ENCODE data around the gene ANKMY1.
"Not testable (repeated sequence)": the region's sequence is repeated elsewhere in the genome, so short reads cannot be mapped to it uniquely, and the experiment has no call there.

ANKMY1 gene

GRCh38 chr2:240553956-240554480, 3.8 kb downstream of the ANKMY1 start:
- no peak for DNase-seq

GRCh38 chr2:240551811-240552210, 6.0 kb downstream of the ANKMY1 start:
- DNase-seq, result no peak

GRCh38 chr2:240551288-240551687, 6.5 kb downstream of the ANKMY1 start:
- DNase-seq, result no peak

- DNase-seq, result no peak
Observed at GRCh38 chr2:240539906-240540305, 17.9 kb downstream of the ANKMY1 start.

GRCh38 chr2:240539101-240539500, 18.7 kb downstream of the ANKMY1 start:
- not testable (repeated sequence) for DNase-seq

- no peak for DNase-seq
Observed at GRCh38 chr2:240538031-240538780, 19.6 kb downstream of the ANKMY1 start.

GRCh38 chr2:240532031-240532775, 25.6 kb downstream of the ANKMY1 start:
- DNase-seq, result no peak

GRCh38 chr2:240531038-240531437, 26.8 kb downstream of the ANKMY1 start:
- DNase-seq, result no peak

- DNase-seq, result no peak
Observed at GRCh38 chr2:240530181-240530580, 27.6 kb downstream of the ANKMY1 start.

- DNase-seq, result no peak
Observed at GRCh38 chr2:240529344-240529999, 28.3 kb downstream of the ANKMY1 start.

- DNase-seq, result no peak
Observed at GRCh38 chr2:240528406-240529040, 29.3 kb downstream of the ANKMY1 start.

GRCh38 chr2:240527153-240527750, 30.5 kb downstream of the ANKMY1 start:
- no peak for DNase-seq

- no peak for DNase-seq
Observed at GRCh38 chr2:240526521-240526920, 31.3 kb downstream of the ANKMY1 start.

GRCh38 chr2:240525802-240526201, 32.0 kb downstream of the ANKMY1 start:
- no peak for DNase-seq

- peak; percentile 17 for DNase-seq
Observed at GRCh38 chr2:240524963-240525718, 32.6 kb downstream of the ANKMY1 start.

- no peak for DNase-seq
Observed at GRCh38 chr2:240523451-240524281, 34.1 kb downstream of the ANKMY1 start.

GRCh38 chr2:240522406-240522805, 35.4 kb downstream of the ANKMY1 start:
- DNase-seq, result no peak

GRCh38 chr2:240521885-240522284, 35.9 kb downstream of the ANKMY1 start:
- not testable (repeated sequence) for DNase-seq

GRCh38 chr2:240520974-240521350, 36.8 kb downstream of the ANKMY1 start:
- DNase-seq, result no peak

GRCh38 chr2:240520130-240520973, 37.4 kb downstream of the ANKMY1 start:
- DNase-seq, result no peak
